ENCODE results near the gene WDR77. TPM values are rescaled to one million over a fixed set of nuclear protein-coding genes. Genes with fewer than 3 reads are reported as not detected.
A peak's percentile ranks its signal among the peaks of the same experiment; 100 is the strongest.

WDR77 gene
- total and polyA plus RNA-seq, 9 donors: 27.5 to 42.9 (median 37.0) TPM

DNA sequence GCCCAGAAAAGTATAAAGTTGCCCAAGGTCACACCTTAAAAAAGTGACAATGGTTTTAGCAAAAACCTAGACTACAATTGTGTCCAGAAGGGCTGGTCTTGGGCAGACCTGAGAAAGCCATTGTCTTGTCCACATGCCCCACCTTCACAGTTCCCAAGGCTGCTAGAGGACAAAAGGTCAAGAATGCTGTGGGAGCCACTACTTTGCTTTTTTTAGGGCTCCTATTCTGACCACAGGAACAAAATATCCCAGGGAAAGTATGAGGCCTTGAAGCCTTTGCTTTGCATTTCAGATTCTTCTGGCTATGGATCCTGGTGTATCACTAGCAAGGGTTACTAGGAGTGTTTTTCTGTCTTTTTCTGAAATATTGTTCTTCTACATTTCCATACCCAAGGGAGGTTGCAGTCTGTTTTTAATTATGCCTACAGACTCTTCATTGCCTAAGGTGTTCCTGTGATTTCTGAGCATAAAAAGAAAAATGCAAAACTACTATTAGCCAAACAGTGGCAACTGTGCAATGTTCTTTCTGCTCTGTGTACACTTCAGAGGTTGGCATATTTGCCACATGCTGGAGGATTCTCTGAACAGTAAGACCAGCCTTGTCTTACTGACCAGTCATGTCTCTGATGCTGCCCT is 35.5 kb upstream of the WDR77 start:
- no peak for DNase-seq
- Histone ChIP-seq H3K36me3 (ENCODE audit: control insufficient read depth, insufficient read depth, low read length) (no peaks in the 10 kb centered on the region), H3K4me3 (ENCODE audit: low read length) (no peak overlapping the region), H3K27me3 (ENCODE audit: control insufficient read depth, insufficient read depth, low read length) (peaks cover 4% of the 10 kb centered on the region), H3K9me3 (replicated peaks; ENCODE audit: control insufficient read depth, low read depth, low read length) (no peaks in the 10 kb centered on the region), H3K4me1 (ENCODE audit: control insufficient read depth, insufficient read depth, low read length) (peaks cover 11% of the 10 kb centered on the region), H3K27ac (ENCODE audit: low read length) (no peak overlapping the region)

DNA sequence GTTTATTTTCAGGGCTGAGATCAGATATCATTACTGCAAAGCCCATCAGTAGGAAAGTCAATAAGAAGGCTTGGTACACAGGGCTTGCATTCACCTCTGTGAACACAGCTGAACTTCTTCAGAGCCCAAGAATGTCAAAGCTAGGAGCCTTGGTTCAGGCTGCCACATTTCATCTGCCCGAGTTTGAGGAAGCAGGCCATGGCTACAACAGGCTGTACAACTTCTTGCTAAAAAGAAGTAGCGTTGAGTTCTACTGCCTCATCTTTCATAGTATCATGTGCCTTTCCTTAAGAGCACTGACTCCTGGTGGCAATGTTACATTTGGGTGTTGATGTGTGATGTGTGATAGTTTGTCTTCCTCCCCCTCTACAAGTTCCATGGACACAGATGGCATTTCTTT is 34.8 kb upstream of the WDR77 start:
- peaks cover 4% of the 10 kb centered on the region for H3K27me3 ChIP-seq (ENCODE audit: control insufficient read depth, insufficient read depth, low read length)
- no peak for DNase-seq
- H3K4me3 ChIP-seq (ENCODE audit: low read length): no peak overlapping the region
- H3K4me1 ChIP-seq (ENCODE audit: control insufficient read depth, insufficient read depth, low read length): peaks cover 11% of the 10 kb centered on the region
- WGBS (ENCODE audit: insufficient coverage): 57% methylated on average over 1 of the region's 2 CpGs
- H3K27ac ChIP-seq (ENCODE audit: low read length): no peak overlapping the region
- H3K36me3 ChIP-seq (ENCODE audit: control insufficient read depth, insufficient read depth, low read length): no peaks in the 10 kb centered on the region
- no peaks in the 10 kb centered on the region for H3K9me3 ChIP-seq (replicated peaks; ENCODE audit: control insufficient read depth, low read depth, low read length)

DNA sequence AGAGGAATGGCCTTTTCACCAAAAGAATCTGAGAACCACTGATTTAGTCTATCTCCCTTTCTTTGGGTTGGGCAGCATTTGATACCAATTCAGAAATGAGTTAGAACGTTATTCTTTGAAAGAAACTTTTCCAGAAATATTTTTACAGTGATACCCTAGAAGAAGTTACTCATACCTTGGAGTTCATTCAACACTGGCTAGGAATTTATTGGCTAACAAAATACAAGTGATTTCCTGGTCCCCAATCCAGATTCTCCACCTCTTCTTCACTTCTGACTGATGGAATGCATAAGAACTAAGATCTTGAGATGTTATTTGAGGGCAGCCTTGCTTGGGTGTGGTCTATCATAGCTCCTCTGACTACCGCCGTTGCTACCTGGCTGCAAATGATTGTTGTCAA is 34.1 kb upstream of the WDR77 start:
- Histone ChIP-seq H3K4me1 (ENCODE audit: control insufficient read depth, insufficient read depth, low read length) (peaks cover 11% of the 10 kb centered on the region), H3K27me3 (ENCODE audit: control insufficient read depth, insufficient read depth, low read length) (no peaks in the 10 kb centered on the region), H3K36me3 (ENCODE audit: control insufficient read depth, insufficient read depth, low read length) (no peaks in the 10 kb centered on the region), H3K27ac (ENCODE audit: low read length) (no peak overlapping the region), H3K4me3 (ENCODE audit: low read length) (no peak overlapping the region), H3K9me3 (replicated peaks; ENCODE audit: control insufficient read depth, low read depth, low read length) (no peaks in the 10 kb centered on the region)
- WGBS (ENCODE audit: insufficient coverage): 92% methylated on average over 2 of the region's 3 CpGs
- no peak for DNase-seq

DNA sequence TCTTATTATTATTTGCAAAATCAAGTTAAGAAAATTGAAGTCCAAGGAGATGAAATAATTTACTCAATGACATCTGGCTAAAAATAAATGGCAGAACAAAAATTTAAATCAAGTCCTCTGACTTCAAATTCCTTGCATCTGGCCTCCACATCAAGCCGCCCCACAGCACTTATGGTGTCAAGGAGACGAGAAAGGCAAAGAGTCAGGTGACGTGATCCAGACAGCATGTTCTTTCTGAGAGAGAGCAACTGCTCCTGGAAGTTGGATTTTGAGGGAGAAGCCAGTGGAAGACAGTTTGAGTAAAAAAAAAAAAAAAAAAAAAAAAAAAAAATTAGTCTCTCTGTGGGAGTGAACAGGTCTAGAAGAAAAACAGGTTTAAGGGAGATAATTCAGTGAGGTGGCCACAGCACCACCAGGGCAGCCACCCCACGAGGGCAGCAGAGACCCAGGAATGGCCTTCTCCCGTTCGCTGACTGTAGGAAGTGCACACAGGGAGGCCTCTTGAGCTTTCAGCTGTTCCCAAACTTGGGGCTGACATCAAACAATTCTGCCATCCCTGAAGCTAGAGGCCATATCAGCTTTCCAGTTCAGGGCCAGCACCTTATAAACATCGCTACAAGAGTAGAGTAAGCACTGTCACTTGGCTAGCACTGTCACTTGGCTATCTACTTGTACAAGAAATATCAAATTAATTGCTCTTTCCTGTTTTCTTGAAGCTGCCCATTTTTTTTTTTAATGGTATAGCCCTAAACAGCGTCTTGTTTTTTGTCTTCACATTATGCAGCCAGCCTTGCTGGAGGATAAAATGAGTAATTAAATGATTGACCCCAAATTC is 32.5 kb upstream of the WDR77 start:
- 5% methylated on average over 4 of the region's 8 CpGs for WGBS (ENCODE audit: insufficient coverage)
- Histone ChIP-seq H3K9me3 (replicated peaks; ENCODE audit: control insufficient read depth, low read depth, low read length) (no peaks in the 10 kb centered on the region), H3K4me1 (ENCODE audit: control insufficient read depth, insufficient read depth, low read length) (peaks cover 11% of the 10 kb centered on the region), H3K27me3 (ENCODE audit: control insufficient read depth, insufficient read depth, low read length) (no peaks in the 10 kb centered on the region), H3K36me3 (ENCODE audit: control insufficient read depth, insufficient read depth, low read length) (peaks cover 4% of the 10 kb centered on the region), H3K4me3 (ENCODE audit: low read length) (no peak overlapping the region), H3K27ac (ENCODE audit: low read length) (no peak overlapping the region)
- DNase-seq: peak; percentile 85

DNA sequence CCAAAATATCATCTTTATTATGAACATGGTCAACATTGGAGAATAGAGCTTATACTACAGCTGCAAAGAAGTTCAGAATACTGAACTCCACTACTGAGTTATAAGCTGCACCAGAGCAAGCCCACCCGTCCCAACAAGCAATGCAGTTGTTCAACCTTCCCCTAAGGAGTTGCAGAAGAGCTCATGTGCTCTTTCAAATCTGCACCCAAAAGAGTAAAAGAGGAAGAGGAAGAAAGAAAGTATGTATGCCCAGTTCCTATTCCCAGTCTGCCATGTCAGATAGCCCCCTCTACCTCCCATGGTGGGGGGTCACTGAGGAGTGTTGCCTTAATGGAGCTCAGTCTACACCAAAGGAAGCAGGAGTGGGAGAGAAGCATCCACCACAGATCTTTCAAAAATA is 31.6 kb upstream of the WDR77 start:
- Histone ChIP-seq H3K36me3 (ENCODE audit: control insufficient read depth, insufficient read depth, low read length) (peaks cover 4% of the 10 kb centered on the region), H3K9me3 (replicated peaks; ENCODE audit: control insufficient read depth, low read depth, low read length) (no peaks in the 10 kb centered on the region), H3K27ac (ENCODE audit: low read length) (no peak overlapping the region), H3K27me3 (ENCODE audit: control insufficient read depth, insufficient read depth, low read length) (no peaks in the 10 kb centered on the region), H3K4me1 (ENCODE audit: control insufficient read depth, insufficient read depth, low read length) (peaks cover 11% of the 10 kb centered on the region), H3K4me3 (ENCODE audit: low read length) (no peak overlapping the region)
- WGBS (ENCODE audit: insufficient coverage): no CpG with 5 or more reads among the region's 1 CpG
- DNase-seq: no peak

DNA sequence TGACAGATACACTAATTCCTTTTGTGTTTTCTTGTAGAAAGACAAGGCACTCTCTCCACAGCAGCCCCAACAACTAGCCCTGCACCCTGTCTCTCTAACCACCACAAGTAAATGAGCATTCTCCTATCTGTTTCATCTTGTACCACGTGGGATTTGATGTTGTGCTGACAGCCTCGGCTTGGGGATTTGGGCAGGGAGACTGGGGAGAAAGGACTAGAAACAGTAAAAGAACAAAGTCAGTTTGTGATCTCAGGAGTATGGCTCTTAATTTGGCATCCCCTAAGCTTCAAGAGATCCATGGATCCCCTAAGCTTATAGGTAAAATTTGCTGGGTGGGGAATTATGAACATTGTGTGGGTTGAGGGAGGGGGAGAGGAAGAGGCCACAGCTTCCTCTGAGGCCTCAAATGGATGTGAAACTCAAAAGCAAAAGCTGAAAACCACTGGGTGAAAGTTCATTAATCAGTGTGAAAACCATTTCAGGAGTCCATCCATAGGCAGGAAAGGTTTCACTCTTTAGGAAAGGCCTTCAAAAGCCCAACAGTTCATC is 27.8 kb upstream of the WDR77 start:
- no peaks in the 10 kb centered on the region for H3K9me3 ChIP-seq (replicated peaks; ENCODE audit: control insufficient read depth, low read depth, low read length)
- WGBS (ENCODE audit: insufficient coverage): no CpG with 5 or more reads among the region's 2 CpGs
- peak; percentile 51 for DNase-seq
- no peaks in the 10 kb centered on the region for H3K27me3 ChIP-seq (ENCODE audit: control insufficient read depth, insufficient read depth, low read length)
- H3K36me3 ChIP-seq (ENCODE audit: control insufficient read depth, insufficient read depth, low read length): peaks cover 10% of the 10 kb centered on the region
- no peak overlapping the region for H3K27ac ChIP-seq (ENCODE audit: low read length)
- H3K4me3 ChIP-seq (ENCODE audit: low read length): no peak overlapping the region
- peaks cover 2% of the 10 kb centered on the region for H3K4me1 ChIP-seq (ENCODE audit: control insufficient read depth, insufficient read depth, low read length)

DNA sequence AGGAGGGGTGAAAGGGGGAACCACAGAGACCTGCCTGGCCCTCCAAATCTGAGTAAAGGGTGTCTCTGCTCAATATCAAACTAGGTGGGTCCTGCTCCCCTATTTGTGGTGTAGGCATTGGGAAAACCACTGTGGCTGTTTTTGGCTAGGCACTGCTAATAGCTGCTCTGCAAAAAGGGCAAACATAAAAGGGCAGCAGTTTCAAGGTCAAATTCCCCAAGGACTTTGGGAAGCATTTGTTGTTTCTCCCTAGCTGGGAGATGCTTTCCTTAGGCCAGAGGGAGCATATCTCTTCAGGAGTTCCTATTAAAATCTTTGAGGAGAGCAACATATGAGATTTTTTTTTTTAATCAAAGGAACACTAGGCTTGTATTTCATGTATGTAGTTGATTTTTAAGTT is 27.2 kb upstream of the WDR77 start:
- Histone ChIP-seq H3K27ac (ENCODE audit: low read length) (no peak overlapping the region), H3K4me1 (ENCODE audit: control insufficient read depth, insufficient read depth, low read length) (no peaks in the 10 kb centered on the region), H3K4me3 (ENCODE audit: low read length) (no peak overlapping the region), H3K9me3 (replicated peaks; ENCODE audit: control insufficient read depth, low read depth, low read length) (no peaks in the 10 kb centered on the region), H3K27me3 (ENCODE audit: control insufficient read depth, insufficient read depth, low read length) (no peaks in the 10 kb centered on the region), H3K36me3 (ENCODE audit: control insufficient read depth, insufficient read depth, low read length) (peaks cover 13% of the 10 kb centered on the region)
- DNase-seq: no peak

DNA sequence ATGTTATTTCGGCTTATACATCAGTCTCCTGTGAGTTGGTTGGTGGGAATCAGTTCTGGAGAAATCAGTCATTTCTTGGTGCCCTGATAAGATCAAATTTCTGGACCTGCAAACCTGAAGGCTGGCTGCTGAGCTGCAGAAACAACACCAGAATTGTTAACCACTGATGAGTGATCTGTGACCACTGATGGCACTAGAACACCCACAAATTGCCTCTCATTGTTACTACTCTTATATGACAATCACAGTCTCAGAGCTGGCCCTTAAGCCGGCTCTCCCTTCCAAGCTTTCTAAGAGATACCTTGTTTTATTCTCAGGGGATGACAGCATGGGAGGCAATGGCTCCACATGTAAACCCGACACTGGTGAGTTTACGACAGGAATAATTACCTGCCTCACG is 26.6 kb upstream of the WDR77 start:
- Histone ChIP-seq H3K4me3 (ENCODE audit: low read length) (no peak overlapping the region), H3K27ac (ENCODE audit: low read length) (no peak overlapping the region)
- WGBS (ENCODE audit: insufficient coverage): 58% methylated on average over 4 of the region's 5 CpGs

DNA sequence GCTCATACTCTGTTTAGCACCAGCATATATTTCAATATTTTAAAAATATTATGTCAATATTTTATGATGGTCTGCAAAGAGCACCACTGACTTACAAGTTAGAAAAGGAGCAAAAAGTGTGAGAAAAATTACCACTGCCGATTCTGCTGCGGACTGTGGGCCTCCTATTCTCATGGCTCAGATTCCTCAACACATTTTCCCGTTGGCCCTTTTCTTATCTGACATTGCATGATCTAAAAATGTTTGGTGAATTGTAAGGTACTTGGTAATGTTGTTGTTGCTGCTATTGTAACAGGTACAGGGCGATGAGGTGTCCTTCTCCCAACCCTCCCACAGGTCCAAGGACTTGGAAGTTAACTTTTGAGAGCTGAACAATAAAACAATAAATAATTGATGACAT is 25.5 kb upstream of the WDR77 start:
- no CpG with 5 or more reads among the region's 4 CpGs for WGBS (ENCODE audit: insufficient coverage)
- DNase-seq: no peak
- H3K27ac ChIP-seq (ENCODE audit: low read length): peak overlapping the region; percentile 72
- H3K36me3 ChIP-seq (ENCODE audit: control insufficient read depth, insufficient read depth, low read length): peaks cover 18% of the 10 kb centered on the region
- H3K9me3 ChIP-seq (replicated peaks; ENCODE audit: control insufficient read depth, low read depth, low read length): no peaks in the 10 kb centered on the region
- H3K4me3 ChIP-seq (ENCODE audit: low read length): no peak overlapping the region
- no peaks in the 10 kb centered on the region for H3K4me1 ChIP-seq (ENCODE audit: control insufficient read depth, insufficient read depth, low read length)
- no peaks in the 10 kb centered on the region for H3K27me3 ChIP-seq (ENCODE audit: control insufficient read depth, insufficient read depth, low read length)

More for the DNA sequence above, 26.6 kb upstream of the WDR77 start:
- Histone ChIP-seq H3K27me3 (ENCODE audit: control insufficient read depth, insufficient read depth, low read length) (no peaks in the 10 kb centered on the region), H3K9me3 (replicated peaks; ENCODE audit: control insufficient read depth, low read depth, low read length) (no peaks in the 10 kb centered on the region), H3K4me1 (ENCODE audit: control insufficient read depth, insufficient read depth, low read length) (no peaks in the 10 kb centered on the region), H3K36me3 (ENCODE audit: control insufficient read depth, insufficient read depth, low read length) (peaks cover 13% of the 10 kb centered on the region)
- no peak for DNase-seq

DNA sequence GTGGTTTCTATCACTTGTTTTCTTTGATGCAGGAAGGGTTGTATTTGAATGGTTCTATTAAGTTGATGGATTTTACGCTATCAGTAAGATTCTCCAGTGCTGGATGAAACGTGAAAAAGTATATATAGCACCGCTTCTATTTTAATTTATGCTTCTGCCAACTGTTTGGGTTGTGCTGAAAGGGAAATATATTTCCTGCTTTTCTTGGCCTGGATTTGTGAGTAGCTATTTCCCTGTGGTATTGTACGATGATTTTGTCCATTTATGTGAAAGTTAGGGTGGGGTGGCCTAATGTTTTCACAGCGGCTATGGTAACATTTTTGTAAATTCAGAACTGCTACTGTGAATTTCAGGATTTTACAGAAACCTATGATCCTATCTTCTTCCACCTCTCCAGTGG is 25.1 kb upstream of the WDR77 start:
- DNase-seq: peak; percentile 65
- Histone ChIP-seq H3K27me3 (ENCODE audit: control insufficient read depth, insufficient read depth, low read length) (no peaks in the 10 kb centered on the region), H3K9me3 (replicated peaks; ENCODE audit: control insufficient read depth, low read depth, low read length) (no peaks in the 10 kb centered on the region), H3K4me3 (ENCODE audit: low read length) (no peak overlapping the region), H3K36me3 (ENCODE audit: control insufficient read depth, insufficient read depth, low read length) (peaks cover 22% of the 10 kb centered on the region), H3K4me1 (ENCODE audit: control insufficient read depth, insufficient read depth, low read length) (no peaks in the 10 kb centered on the region), H3K27ac (ENCODE audit: low read length) (peak overlapping the region; percentile 72)
- WGBS (ENCODE audit: insufficient coverage): no CpG with 5 or more reads among the region's 5 CpGs
